Left lung (tissue), 10 donors: ENCODE results near the gene WWOX. TPM values are rescaled to one million over a fixed set of nuclear protein-coding genes. Genes with fewer than 3 reads are reported as not detected.

Source experiments
- ATAC-seq: fragments of 200-7000 bp; cut with Tn5 transposase; one replicate; pipeline ENCODE4 v1.9.1; 2020; ENCODE audit warnings: moderate library complexity
- DNase-seq, 4 donors: peaks; one replicate each; pipeline ENCODE4 v3.0.0-alpha.2; 2013 to 2020
- H3K27ac ChIP-seq, 2 donors: fragments of 200-600 bp; sonication (generic) in 1 of 2; one replicate each; pipeline versions ENCODE4 v1.5.0 to v1.8.0; 2020 to 2021
- H3K27me3 ChIP-seq, 2 donors: fragments of 200-600 bp; sonication (generic) in 1 of 2; one replicate each; pipeline versions ENCODE4 v1.5.0 to v1.8.0; 2020 to 2021
- H3K36me3 ChIP-seq, 2 donors: fragments of 200-600 bp; sonication (generic) in 1 of 2; one replicate each; pipeline versions ENCODE4 v1.5.0 to v1.8.0; 2020 to 2021
- H3K4me1 ChIP-seq, 2 donors: fragments of 200-600 bp; one replicate each; pipeline ENCODE4 v1.8.0; 2021
- H3K4me3 ChIP-seq, 2 donors: fragments of 200-600 bp; sonication (generic) in 1 of 2; one replicate each; pipeline versions ENCODE4 v1.5.0 to v1.8.0; 2020 to 2021; ENCODE audit warnings: mild to moderate bottlenecking in 1 of 2
- H3K9me3 ChIP-seq, 2 donors: fragments of 200-600 bp; sonication (generic) in 1 of 2; one replicate each; pipeline versions ENCODE4 v1.5.0 to v1.8.0; 2020 to 2021
- CTCF ChIP-seq, 2 donors: fragments of 200-600 bp; sonication (generic) in 1 of 2; IDR thresholded peaks; one replicate each; pipeline versions ENCODE4 v1.5.0 to v1.8.0; 2021; ENCODE audit warnings: antibody characterized with exemption in 2 of 2
- intact Hi-C, 2 donors: fragments of 100-400 bp; cut with DNase I; formaldehyde crosslinking; loops; one replicate each; pipeline versions ENCODE4 v1.11.2 to v1.14.2; 2022
- polyA plus RNA-seq, 6 donors: library from polyadenylated mRNA; unstranded; fragments of 120-200 nt; gene quantifications; one replicate each; pipeline ENCODE4 v1.2.1, GENCODE V29; 2013; ENCODE audit not compliant: insufficient read length in 6 of 6
- total RNA-seq, 2 donors: library from RNA; stranded (reverse); fragmentation: NEBNext Ultra II Directional; extraction: Animal tissue kit (Norgen Biotek cat#: 25700); gene quantifications; one replicate each; pipeline ENCODE4 v1.2.1, GENCODE V29; 2021
- donor health status: DM: no; HTN: yes; CAD: no.
- donor health status: DM: no; HTN: no; CAD: no.

WWOX gene
- total and polyA plus RNA-seq, 8 donors = 17.2 to 40.3 (median 30.8) TPM

GRCh38 chr16:79158337-79158736, 1058.9 kb downstream of the WWOX start:
- DNase-seq (no peak), ATAC-seq (no peak)
- no peak for TF ChIP-seq CTCF (IDR thresholded peaks at IDR 0.05)
- Histone ChIP-seq H3K27ac (no peak overlapping the region), H3K4me3 (no peak overlapping the region), H3K27me3 (no peaks in the 10 kb centered on the region), H3K9me3 (no peaks in the 10 kb centered on the region), H3K4me1 (peaks cover 0 to 4% of the 10 kb centered on the region in 2 donors), H3K36me3 (no peaks in the 10 kb centered on the region)
- intact Hi-C loops = no loop called here

- intact Hi-C loops = no loop called here
- no peaks in the 10 kb centered on the region for H3K9me3 ChIP-seq
- no peak for TF ChIP-seq CTCF (IDR thresholded peaks at IDR 0.05)
- ATAC-seq = no peak
- H3K36me3 ChIP-seq = no peaks in the 10 kb centered on the region
- DNase-seq = no peak
- H3K4me1 ChIP-seq = peaks cover 0 to 12% of the 10 kb centered on the region in 2 donors
- no peaks in the 10 kb centered on the region for H3K27me3 ChIP-seq
- H3K4me3 ChIP-seq = no peak overlapping the region
- H3K27ac ChIP-seq = no peak overlapping the region
These were observed 1060.0 kb downstream of the WWOX start for GRCh38 chr16:79159261-79160049.

- Histone ChIP-seq H3K27me3 (no peaks in the 10 kb centered on the region), H3K4me3 (no peak overlapping the region), H3K36me3 (no peaks in the 10 kb centered on the region), H3K27ac (no peak overlapping the region), H3K4me1 (peaks cover 0 to 12% of the 10 kb centered on the region in 2 donors), H3K9me3 (peaks cover 0 to 3% of the 10 kb centered on the region in 2 donors)
- TF ChIP-seq CTCF (IDR thresholded peaks at IDR 0.05) = no peak
- no peak for DNase-seq
- intact Hi-C loops = no loop called here
- ATAC-seq = no peak
These were observed 1063.5 kb downstream of the WWOX start for GRCh38 chr16:79162977-79163376.

GRCh38 chr16:79163691-79164387, 1064.4 kb downstream of the WWOX start:
- DNase-seq = peak in 1 of 4 donors; percentile 55
- no peaks in the 10 kb centered on the region for H3K27me3 ChIP-seq
- H3K27ac ChIP-seq = peak overlapping the region in 1 of 2 donors; percentile 33
- H3K9me3 ChIP-seq = peaks cover 0 to 5% of the 10 kb centered on the region in 2 donors
- peak; percentile 72 for ATAC-seq
- H3K4me1 ChIP-seq = peaks cover 3 to 14% of the 10 kb centered on the region in 2 donors
- TF ChIP-seq CTCF (IDR thresholded peaks at IDR 0.05) = no peak
- intact Hi-C loops = no loop called here
- no peaks in the 10 kb centered on the region for H3K36me3 ChIP-seq
- H3K4me3 ChIP-seq = no peak overlapping the region

GRCh38 chr16:79164388-79164995, 1065.0 kb downstream of the WWOX start:
- DNase-seq = no peak
- no peak for ATAC-seq
- Histone ChIP-seq H3K36me3 (no peaks in the 10 kb centered on the region), H3K27me3 (no peaks in the 10 kb centered on the region), H3K9me3 (peaks cover 0 to 5% of the 10 kb centered on the region in 2 donors), H3K27ac (peak overlapping the region in 1 of 2 donors; percentile 33), H3K4me1 (peaks cover 9 to 21% of the 10 kb centered on the region in 2 donors), H3K4me3 (no peak overlapping the region)
- intact Hi-C loops = no loop called here
- no peak for TF ChIP-seq CTCF (IDR thresholded peaks at IDR 0.05)
